HUDEP-2 (cell line): Measurements from ENCODE around the gene CEP170.
"Not testable (repeated sequence)": the region's sequence is repeated elsewhere in the genome, so short reads cannot be mapped to it uniquely, and the experiment has no call there.

Experiments used
- DNase-seq, 76 experiments: peaks; one replicate each; lab custom pipeline; 2025; ENCODE audit not compliant: unreplicated experiment in 76 of 76; lab: John Stamatoyannopoulos, UW

The CEP170 gene

DNA sequence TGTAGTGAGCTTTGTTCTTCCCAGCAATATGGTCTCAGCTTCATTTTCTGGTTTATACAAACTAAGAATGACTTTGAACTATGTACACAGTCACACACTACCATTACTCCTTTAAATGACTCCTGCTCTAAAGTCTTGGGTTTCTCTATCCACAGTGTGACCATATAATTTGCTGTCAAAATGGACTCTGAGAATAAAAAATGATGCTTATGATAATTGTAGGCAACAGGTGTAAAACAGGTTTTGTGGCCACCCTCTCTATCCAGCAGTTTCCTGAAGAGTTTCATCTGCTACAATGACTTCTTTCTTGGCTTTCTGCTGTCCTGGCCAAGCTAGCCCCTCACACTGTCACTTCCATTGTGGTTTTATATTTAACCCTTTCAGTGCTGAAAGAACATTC lies 71.4 kb downstream of the CEP170 start:
- not testable (repeated sequence) for DNase-seq

DNA sequence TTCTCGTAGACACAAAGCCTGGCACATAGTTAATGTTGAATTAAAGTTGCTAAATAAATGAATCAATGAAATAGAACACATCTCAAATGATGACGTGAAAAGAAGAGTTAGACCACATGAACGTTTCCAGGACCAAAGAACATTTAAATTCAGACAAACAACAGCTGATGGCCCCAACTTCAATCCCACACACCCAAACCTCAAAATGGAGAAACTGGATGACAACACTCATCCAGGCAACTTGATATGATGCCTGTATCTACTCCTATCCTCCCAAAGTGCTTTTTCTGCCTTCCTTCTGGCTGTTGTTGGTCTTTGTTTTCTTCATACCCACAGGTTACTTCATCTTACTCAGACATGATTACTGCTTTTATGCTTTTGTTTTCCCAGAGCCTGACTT lies 71.9 kb downstream of the CEP170 start:
- DNase-seq, result not testable (repeated sequence)

DNA sequence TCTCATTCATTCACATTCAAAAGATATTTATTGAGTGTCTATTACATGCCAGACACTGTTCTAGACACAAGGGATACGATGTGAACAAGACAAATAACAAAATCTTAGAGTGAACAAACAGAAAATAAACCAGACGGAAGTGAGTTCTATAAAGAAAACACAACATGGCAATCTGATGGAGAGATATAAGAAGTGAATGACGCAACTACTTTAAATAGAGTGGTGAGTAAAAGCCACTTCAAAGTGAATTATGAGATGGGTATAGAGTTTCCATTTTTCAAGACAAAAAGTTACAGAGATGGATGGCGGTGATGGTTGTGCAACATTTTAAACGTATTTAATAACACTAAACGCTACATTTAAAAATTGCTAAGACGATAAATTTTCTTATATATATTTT lies 75.4 kb downstream of the CEP170 start:
- DNase-seq, result no peak

GRCh38 chr1:243177792-243178191 lies 77.3 kb downstream of the CEP170 start:
- DNase-seq, result not testable (repeated sequence)

DNA sequence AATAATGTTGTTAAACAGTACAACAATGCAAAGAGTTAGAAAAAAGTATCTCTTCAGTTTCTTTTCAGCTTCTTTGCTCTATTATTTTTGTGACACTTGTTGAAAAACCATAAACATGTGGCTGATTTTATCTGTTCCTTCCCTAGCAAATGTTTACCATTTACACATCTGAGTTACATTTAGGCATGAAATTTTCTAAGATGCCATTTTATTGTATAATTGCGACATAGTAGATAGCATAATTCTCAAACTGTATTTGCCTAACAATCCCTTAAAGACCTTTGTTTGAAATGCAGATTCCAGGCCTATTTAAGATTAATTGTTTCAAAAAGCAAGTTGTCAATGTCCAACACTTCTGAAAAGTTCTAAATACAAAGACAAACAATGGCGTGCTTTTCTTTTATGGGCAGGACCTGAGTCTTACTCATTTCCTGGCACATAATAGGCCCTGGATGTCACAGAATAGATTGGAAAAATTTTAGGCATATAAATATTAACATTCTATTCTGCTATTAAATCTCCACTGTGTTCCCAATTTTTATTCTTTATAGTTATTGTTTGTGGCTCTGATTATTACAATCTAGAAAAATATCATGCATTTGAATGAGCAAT lies 81.2 kb downstream of the CEP170 start:
- not testable (repeated sequence) for DNase-seq

- not testable (repeated sequence) for DNase-seq
These were observed 90.2 kb downstream of the CEP170 start for GRCh38 chr1:243164911-243165310.

- DNase-seq, result not testable (repeated sequence)
These were observed 104.2 kb downstream of the CEP170 start for GRCh38 chr1:243150906-243151305.

- DNase-seq, result not testable (repeated sequence)
These were observed 106.0 kb downstream of the CEP170 start for GRCh38 chr1:243149120-243149519.

GRCh38 chr1:243147351-243147750 lies 107.7 kb downstream of the CEP170 start:
- DNase-seq, result not testable (repeated sequence)

DNA sequence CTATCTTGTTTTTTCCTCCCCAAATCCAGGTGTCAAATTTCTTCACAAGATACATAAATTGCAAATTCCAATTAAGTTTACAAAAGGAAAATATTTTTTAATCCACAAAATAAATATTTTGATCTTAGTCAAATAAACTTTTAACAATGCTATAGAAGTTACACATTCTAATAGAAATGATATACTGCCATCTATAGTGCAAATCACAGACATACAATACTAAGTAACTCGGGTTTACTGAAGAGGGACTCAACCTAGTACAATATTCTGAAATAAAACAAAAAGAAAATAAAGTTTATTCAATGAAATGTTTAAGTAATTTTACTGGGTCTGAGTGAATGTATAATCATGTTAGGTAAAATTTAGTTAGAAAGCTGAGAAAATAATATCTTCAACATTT lies 114.6 kb downstream of the CEP170 start:
- DNase-seq, result not testable (repeated sequence)

- not testable (repeated sequence) for DNase-seq
These were observed 132.1 kb downstream of the CEP170 start for GRCh38 chr1:243122876-243123409.

DNA sequence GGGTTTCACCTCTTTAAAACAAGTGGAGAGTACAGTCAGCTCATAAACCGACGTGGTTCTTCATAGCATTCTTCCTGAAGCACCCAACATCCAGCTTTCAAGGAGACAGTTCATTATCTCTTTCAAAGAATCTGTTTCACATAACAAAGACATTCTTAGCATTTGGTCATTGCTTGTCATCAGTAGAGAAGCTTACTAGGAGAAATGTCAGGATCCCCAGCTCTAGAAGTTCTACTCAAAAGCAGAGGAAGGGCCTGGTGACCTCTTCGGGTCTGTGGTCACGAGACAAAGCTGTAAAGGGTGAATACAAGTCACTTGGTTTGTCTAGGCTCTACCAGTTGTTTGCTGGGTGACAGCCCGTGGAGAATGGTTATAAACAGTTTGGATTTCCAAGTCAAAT lies 133.1 kb downstream of the CEP170 start:
- DNase-seq, result not testable (repeated sequence)

DNA sequence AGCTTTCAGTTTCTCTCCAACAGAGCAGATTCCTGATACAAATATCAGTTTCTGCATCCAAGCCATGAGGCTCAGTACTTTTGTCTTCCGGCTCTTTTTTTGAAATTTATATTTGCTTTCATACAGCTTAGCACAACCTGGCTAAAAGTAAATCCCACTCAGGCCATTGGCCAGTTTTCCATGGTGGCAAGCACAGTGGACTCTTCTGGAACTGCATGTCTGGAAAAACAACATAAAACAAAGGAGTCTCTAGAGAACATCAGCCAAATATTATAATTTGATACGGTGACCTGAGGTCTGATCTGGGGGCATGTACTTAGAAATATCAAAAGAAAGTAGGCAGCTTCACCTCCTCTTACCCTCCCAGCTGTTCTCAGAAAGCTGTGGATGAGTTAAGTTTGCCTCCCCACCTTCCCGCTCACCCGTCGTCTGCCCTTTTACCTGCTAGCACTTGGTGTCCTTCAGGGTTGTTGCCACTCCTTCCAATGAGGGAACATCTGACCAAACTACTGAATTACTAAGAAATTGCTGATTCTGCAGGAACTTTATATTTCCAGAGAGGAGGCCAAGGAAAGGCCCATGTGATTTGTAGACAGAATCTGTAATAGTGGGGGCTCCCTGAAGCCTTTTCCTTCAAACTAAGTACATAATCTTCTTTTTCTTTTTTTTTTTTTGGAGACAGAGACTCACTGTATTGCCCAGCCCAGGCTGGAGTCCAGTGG lies 136.3 kb downstream of the CEP170 start:
- DNase-seq, result not testable (repeated sequence)

GRCh38 chr1:243116187-243116586 lies 138.9 kb downstream of the CEP170 start:
- DNase-seq, result not testable (repeated sequence)

DNA sequence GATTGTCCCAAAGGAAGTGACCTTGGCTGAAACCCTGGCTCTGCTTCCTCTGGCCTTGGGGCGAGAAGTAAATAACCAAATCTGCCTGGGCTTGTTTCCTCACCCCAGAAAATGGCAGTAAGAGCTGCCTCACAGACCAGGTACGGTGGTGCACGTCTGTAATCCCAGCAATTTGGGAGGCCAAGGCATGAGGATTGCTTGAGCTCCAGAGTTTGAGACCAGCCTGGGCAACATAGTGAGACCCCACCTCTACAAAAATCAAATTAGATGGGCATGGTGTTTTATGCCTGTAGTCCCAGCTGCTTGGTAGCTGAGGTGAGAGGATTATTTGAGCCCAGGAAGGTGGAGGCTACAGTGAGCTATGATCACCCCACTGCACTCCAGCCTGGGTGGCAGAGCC lies 140.3 kb downstream of the CEP170 start:
- DNase-seq, result not testable (repeated sequence)

GRCh38 chr1:243114059-243114713 lies 140.9 kb downstream of the CEP170 start:
- not testable (repeated sequence) for DNase-seq

- DNase-seq, result not testable (repeated sequence)
These were observed 147.9 kb downstream of the CEP170 start for GRCh38 chr1:243107171-243107570.

GRCh38 chr1:243105652-243106332 lies 149.3 kb downstream of the CEP170 start:
- DNase-seq, result peak in 69 of 76 experiments; percentile 1 to 87 (median 59)

DNA sequence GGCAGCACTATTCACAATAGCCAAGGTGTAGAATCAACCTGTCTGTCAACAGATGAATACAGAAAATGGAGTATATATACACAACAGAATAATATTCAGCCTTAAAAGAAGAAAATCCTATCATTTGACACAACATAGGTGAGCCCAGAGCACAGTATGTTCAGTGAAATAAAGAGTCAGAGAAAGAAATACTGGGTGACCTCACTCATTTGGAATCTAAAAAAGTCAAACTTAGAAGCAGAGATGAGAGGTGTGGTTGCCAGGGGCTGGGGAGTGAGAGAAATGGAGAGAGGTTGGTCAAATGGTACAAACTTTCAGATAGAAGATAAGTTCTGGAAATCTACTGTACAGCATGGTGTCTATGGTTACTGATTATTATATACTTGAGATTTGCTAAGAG lies 150.0 kb downstream of the CEP170 start:
- peak in 3 of 76 experiments; percentile 1 to 3 (median 2) for DNase-seq

GRCh38 chr1:243104452-243104851 lies 150.6 kb downstream of the CEP170 start:
- DNase-seq, result not testable (repeated sequence)
